Type B pancreatic cell (in vitro differentiated cells): Measurements from ENCODE around the gene STX2. TPM values are rescaled to one million over a fixed set of nuclear protein-coding genes. Genes with fewer than 3 reads are reported as not detected.

Experiments used
- DNase-seq: peaks from one replicate; pipeline ENCODE4 v3.0.0; 2021; ENCODE audit warnings: mixed read lengths; ENCODE audit not compliant: unreplicated experiment; ENCODE audit errors: extremely low spot score
- H3K27ac Mint-ChIP-seq: 2 replicates; pipeline ENCODE4 v1.8.0; 2021; ENCODE audit warnings: mild to moderate bottlenecking, mixed read lengths
- H3K27me3 Mint-ChIP-seq: 2 replicates; pipeline ENCODE4 v1.8.0; 2021; ENCODE audit warnings: mixed read lengths
- H3K36me3 Mint-ChIP-seq: 2 replicates; pipeline ENCODE4 v1.8.0; 2021; ENCODE audit warnings: mixed read lengths
- H3K4me1 Mint-ChIP-seq: one replicate; pipeline ENCODE4 v1.8.0; 2021; ENCODE audit warnings: mixed read lengths; ENCODE audit not compliant: unreplicated experiment
- H3K4me3 Mint-ChIP-seq: 2 replicates; pipeline ENCODE4 v1.8.0; 2021; ENCODE audit warnings: mild to moderate bottlenecking, mixed read lengths
- H3K9me3 Mint-ChIP-seq: 2 replicates; pipeline ENCODE4 v1.8.0; 2021; ENCODE audit warnings: mixed read lengths
- total RNA-seq: library from RNA; stranded (reverse); gene quantifications from 2 replicates; pipeline ENCODE4 v1.2.1, GENCODE V29; 2021; ENCODE audit warnings: low replicate concordance
- TF ChIP-seq, protein P1 (sequence below): fragments of 200-600 bp; sonication (generic); conservative IDR thresholded peaks from 2 replicates; pipeline ENCODE4 v1.5.0; 2021; ENCODE audit warnings: antibody characterized with exemption, mild to moderate bottlenecking

STX2 gene
- total RNA-seq, 1 donor from 2014 or later: 17.3 TPM

DNA sequence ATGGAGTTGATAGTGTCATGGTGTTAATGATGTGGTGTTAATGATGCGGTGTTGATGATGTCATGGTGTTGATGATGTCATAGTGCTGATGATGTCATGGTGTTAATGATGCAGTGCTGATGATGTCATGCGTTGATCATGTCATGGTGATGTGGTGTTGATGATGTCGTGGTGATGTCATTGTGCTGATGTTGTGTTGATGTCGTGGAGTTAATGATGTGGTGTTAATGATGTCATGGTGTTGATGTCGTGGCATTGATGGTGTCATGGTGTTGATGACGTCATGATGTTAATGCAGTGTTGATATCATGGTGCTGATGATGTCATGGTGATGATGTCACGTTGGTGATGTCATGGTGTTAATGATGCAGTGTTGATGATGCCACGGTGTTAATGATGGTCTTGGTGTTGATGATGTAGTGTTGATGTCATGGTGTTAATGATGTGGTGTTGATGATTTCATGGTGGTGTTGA, 73.8 kb downstream of the STX2 start:
- peaks cover 20% of the 10 kb centered on the region for H3K27me3 Mint-ChIP-seq
- no peak for DNase-seq
- H3K36me3 Mint-ChIP-seq: no peaks in the 10 kb centered on the region

GRCh38 chr12:130764475-130765185, 74.4 kb downstream of the STX2 start:
- Mint-ChIP-seq H3K27ac (no peak overlapping the region), H3K4me1 (no peaks in the 10 kb centered on the region), H3K27me3 (peaks cover 20% of the 10 kb centered on the region), H3K36me3 (no peaks in the 10 kb centered on the region), H3K4me3 (no peak overlapping the region), H3K9me3 (no peaks in the 10 kb centered on the region)
- no peak for DNase-seq
- TF ChIP-seq, protein P1, sequence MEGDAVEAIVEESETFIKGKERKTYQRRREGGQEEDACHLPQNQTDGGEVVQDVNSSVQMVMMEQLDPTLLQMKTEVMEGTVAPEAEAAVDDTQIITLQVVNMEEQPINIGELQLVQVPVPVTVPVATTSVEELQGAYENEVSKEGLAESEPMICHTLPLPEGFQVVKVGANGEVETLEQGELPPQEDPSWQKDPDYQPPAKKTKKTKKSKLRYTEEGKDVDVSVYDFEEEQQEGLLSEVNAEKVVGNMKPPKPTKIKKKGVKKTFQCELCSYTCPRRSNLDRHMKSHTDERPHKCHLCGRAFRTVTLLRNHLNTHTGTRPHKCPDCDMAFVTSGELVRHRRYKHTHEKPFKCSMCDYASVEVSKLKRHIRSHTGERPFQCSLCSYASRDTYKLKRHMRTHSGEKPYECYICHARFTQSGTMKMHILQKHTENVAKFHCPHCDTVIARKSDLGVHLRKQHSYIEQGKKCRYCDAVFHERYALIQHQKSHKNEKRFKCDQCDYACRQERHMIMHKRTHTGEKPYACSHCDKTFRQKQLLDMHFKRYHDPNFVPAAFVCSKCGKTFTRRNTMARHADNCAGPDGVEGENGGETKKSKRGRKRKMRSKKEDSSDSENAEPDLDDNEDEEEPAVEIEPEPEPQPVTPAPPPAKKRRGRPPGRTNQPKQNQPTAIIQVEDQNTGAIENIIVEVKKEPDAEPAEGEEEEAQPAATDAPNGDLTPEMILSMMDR: no peak

More for the DNA sequence above, 73.8 kb downstream of the STX2 start:
- TF ChIP-seq, protein P1: no peak
- Mint-ChIP-seq H3K4me1 (no peaks in the 10 kb centered on the region), H3K9me3 (no peaks in the 10 kb centered on the region), H3K27ac (no peak overlapping the region), H3K4me3 (no peak overlapping the region)

- no peak overlapping the region for H3K4me3 Mint-ChIP-seq
- H3K9me3 Mint-ChIP-seq: no peaks in the 10 kb centered on the region
- no peaks in the 10 kb centered on the region for H3K36me3 Mint-ChIP-seq
- no peaks in the 10 kb centered on the region for H3K4me1 Mint-ChIP-seq
- no peak for DNase-seq
- TF ChIP-seq, protein P1: no peak
- peaks cover 20% of the 10 kb centered on the region for H3K27me3 Mint-ChIP-seq
- no peak overlapping the region for H3K27ac Mint-ChIP-seq
Observed at GRCh38 chr12:130764073-130764472, 75.0 kb downstream of the STX2 start.

GRCh38 chr12:130762319-130762675, 76.8 kb downstream of the STX2 start:
- Mint-ChIP-seq H3K4me1 (no peaks in the 10 kb centered on the region), H3K27ac (no peak overlapping the region), H3K27me3 (peaks cover 11% of the 10 kb centered on the region), H3K9me3 (no peaks in the 10 kb centered on the region), H3K4me3 (no peak overlapping the region), H3K36me3 (no peaks in the 10 kb centered on the region)
- DNase-seq: no peak
- TF ChIP-seq, protein P1: no peak

DNA sequence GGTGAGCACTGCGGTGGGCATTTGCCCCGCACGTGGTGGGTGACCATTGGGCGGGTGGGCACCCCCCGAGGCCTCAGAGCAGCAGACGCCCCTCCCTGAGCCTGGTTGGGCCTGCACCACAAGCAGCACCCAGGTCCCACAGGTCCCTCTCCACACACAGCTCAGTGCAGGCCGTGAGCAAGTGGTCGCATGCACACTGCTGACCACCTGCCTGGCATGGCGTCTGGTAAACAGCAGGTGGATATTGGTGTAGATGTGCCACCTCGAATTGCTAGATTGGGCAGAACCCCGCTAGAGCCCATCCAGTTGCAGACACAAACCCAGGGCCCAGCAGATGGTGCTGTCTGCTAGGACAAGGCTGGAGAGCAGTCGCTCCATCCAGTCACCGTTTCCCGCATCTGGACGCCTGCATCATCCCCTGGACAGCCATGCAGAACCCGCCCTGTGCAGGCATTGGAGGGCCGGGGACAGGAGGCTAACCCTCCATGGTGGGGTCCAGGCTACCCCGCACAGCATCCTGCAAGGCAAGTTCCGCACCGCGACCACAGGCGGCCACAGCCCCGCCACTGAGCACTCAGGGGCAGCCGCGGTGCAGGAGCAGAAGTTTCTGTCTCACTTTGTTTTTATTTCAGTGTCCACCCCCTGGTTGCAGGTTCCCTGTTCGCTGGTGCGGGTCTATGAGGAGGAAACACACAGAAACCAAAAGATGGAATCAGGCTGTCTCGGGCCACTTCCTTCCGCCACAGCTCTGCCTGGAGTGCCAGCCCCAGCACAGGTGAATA, 77.3 kb downstream of the STX2 start:
- Mint-ChIP-seq H3K9me3 (no peaks in the 10 kb centered on the region), H3K4me1 (no peaks in the 10 kb centered on the region), H3K27ac (no peak overlapping the region), H3K36me3 (no peaks in the 10 kb centered on the region), H3K27me3 (peaks cover 11% of the 10 kb centered on the region), H3K4me3 (no peak overlapping the region)
- TF ChIP-seq, protein P1: peak; percentile 80
- DNase-seq: no peak
